Measurements from ENCODE around the gene PTK6. TPM values are rescaled to one million over a fixed set of nuclear protein-coding genes. Genes with fewer than 3 reads are reported as not detected.

Gene PTK6
- total and polyA plus RNA-seq, 8 donors: 0.61 to 4.5 (median 1.2) TPM

DNA sequence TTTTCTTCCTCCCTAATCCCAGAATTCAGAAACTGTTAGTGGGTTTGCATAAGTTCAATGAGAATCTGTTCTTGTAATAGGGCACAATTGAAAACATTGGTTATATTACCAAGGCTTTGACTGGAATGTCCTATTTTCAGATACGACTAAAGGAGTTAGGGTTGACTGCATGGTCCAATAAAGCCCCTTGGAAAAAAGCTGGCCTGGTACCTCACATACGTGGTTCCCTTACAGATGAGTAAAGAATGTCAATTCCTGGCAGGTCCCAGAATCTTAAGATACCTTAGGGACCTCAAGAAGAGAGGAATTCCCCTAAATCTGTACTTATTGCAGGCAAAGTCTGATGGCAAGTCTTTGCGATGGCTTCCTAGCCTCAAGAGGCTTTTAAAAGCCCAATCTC lies 12.0 kb downstream of the PTK6 start:
- intact Hi-C loops (cut with DNase I): no loop called here
- TF ChIP-seq, protein P1, sequence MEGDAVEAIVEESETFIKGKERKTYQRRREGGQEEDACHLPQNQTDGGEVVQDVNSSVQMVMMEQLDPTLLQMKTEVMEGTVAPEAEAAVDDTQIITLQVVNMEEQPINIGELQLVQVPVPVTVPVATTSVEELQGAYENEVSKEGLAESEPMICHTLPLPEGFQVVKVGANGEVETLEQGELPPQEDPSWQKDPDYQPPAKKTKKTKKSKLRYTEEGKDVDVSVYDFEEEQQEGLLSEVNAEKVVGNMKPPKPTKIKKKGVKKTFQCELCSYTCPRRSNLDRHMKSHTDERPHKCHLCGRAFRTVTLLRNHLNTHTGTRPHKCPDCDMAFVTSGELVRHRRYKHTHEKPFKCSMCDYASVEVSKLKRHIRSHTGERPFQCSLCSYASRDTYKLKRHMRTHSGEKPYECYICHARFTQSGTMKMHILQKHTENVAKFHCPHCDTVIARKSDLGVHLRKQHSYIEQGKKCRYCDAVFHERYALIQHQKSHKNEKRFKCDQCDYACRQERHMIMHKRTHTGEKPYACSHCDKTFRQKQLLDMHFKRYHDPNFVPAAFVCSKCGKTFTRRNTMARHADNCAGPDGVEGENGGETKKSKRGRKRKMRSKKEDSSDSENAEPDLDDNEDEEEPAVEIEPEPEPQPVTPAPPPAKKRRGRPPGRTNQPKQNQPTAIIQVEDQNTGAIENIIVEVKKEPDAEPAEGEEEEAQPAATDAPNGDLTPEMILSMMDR (IDR thresholded peaks at IDR 0.05): no peak
- 66 to 77% methylated on average over 3 of the region's 3 CpGs for WGBS, 2 donors
- Histone ChIP-seq H3K36me3 (no peaks in the 10 kb centered on the region), H3K27me3 (no peaks in the 10 kb centered on the region), H3K9me3 (no peaks in the 10 kb centered on the region), H3K27ac (no peak overlapping the region), H3K4me3 (no peak overlapping the region), H3K4me1 (peaks cover 6 to 8% (median 7%) of the 10 kb centered on the region in 3 donors)
- DNase-seq (no peak), FAIRE-seq (no peak), ATAC-seq (no peak)

DNA sequence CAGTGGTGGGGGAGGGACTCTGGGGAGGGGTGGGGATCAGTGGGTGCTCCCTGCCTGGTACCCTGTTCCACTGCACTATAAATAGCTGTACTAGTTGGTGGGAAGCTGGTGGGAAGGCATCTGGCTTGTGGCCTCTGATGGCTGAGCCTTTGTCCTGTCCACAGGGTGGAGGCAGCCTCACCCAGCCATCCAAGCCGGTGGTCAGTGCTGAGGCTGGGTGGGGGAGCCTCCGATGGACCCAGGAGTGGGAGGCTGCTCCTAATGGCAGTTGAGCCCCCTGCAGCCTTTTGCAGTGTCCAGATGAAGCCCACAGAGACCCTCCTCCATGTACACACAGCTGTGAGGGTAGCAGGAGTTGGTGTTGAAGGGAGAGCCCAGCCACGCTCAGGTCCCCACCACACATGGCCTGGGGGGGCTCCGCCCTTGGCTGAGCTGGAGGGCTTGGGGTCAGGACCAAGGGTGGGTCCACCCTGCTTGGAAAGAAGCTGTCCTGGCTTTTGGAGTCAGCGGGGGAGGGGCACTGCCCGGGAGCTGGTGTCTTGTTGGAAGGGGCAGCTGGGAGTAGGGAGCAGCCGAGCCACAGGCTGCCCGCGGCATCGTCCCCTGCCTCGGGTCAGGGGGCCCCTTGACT lies 14.1 kb downstream of the PTK6 start:
- Histone ChIP-seq H3K9me3 (no peaks in the 10 kb centered on the region), H3K36me3 (no peaks in the 10 kb centered on the region), H3K27ac (no peak overlapping the region), H3K4me1 (peaks cover 6 to 8% (median 7%) of the 10 kb centered on the region in 3 donors), H3K27me3 (no peaks in the 10 kb centered on the region), H3K4me3 (no peak overlapping the region)
- 98% methylated on average over 10 to 11 of the region's 11 CpGs for WGBS, 2 donors
- TF ChIP-seq, protein P1 (IDR thresholded peaks at IDR 0.05): no peak
- intact Hi-C loops (cut with DNase I): no loop called here
- FAIRE-seq: no peak
- no peak for ATAC-seq
- peak in 2 of 6 donors; percentile 55 to 83 for DNase-seq

GRCh38 chr20:63522091-63522868 lies 14.9 kb downstream of the PTK6 start:
- ATAC-seq (no peak), FAIRE-seq (no peak), DNase-seq (peak in 2 of 6 donors; percentile 40 to 81)
- Histone ChIP-seq H3K27me3 (no peaks in the 10 kb centered on the region), H3K36me3 (no peaks in the 10 kb centered on the region), H3K4me3 (peak overlapping the region in 3 of 4 donors; percentile 84 to 91 (median 85)), H3K27ac (no peak overlapping the region), H3K4me1 (peaks cover 6 to 8% (median 7%) of the 10 kb centered on the region in 3 donors), H3K9me3 (no peaks in the 10 kb centered on the region)
- intact Hi-C loops (cut with DNase I): no loop called here
- 65 to 68% methylated on average over 13 of the region's 13 CpGs for WGBS, 2 donors
- TF ChIP-seq, protein P1 (IDR thresholded peaks at IDR 0.05): no peak

- intact Hi-C loops (cut with DNase I): no loop called here
- DNase-seq (peak in 4 of 6 donors; percentile 43 to 86 (median 56)), ATAC-seq (no peak), FAIRE-seq (no peak)
- Histone ChIP-seq H3K4me1 (peaks cover 6 to 8% (median 7%) of the 10 kb centered on the region in 3 donors), H3K9me3 (no peaks in the 10 kb centered on the region), H3K4me3 (peak overlapping the region; percentile 70 to 91 (median 84)), H3K27ac (peak overlapping the region in 2 of 4 donors; percentile 90 to 99), H3K27me3 (no peaks in the 10 kb centered on the region), H3K36me3 (no peaks in the 10 kb centered on the region)
- 30 to 42% methylated on average over 23 of the region's 23 CpGs for WGBS, 2 donors
- TF ChIP-seq, protein P1 (IDR thresholded peaks at IDR 0.05): no peak
Measured at GRCh38 chr20:63521602-63522001, 15.6 kb downstream of the PTK6 start.
